HepG2 (cell line): ENCODE data around the gene CD274.

Source experiments
- ARNT2 ChIP-seq: sonication (generic); formaldehyde crosslinking; IDR thresholded peaks from 2 replicates; pipeline ENCODE4 v1.8.0; 2022; ENCODE audit warnings: mild to moderate bottlenecking, low read depth, missing genetic modification reagents, moderate library complexity
- HMG20B ChIP-seq: conservative IDR thresholded peaks from 2 replicates; pipeline ENCODE4 v1.6.1; 2016; ENCODE audit warnings: missing genetic modification reagents, missing compliant biosample characterization
- MTA1 ChIP-seq: sonication (generic); formaldehyde crosslinking; IDR thresholded peaks from 2 replicates; pipeline ENCODE4 v1.4.0; 2020; ENCODE audit warnings: missing genetic modification reagents, mild to moderate bottlenecking, borderline replicate concordance
- RAD21 ChIP-seq: fragments of 450-650 bp; formaldehyde crosslinking; IDR thresholded peaks from 2 replicates; pipeline ENCODE4 v1.5.0; 2020; ENCODE audit warnings: mild to moderate bottlenecking
- TARDBP ChIP-seq: sonication (generic); formaldehyde crosslinking; IDR thresholded peaks from 2 replicates; pipeline ENCODE4 v1.8.0; 2022; ENCODE audit warnings: mild to moderate bottlenecking, missing genetic modification reagents
- ZFY ChIP-seq: sonication (generic); formaldehyde crosslinking; IDR thresholded peaks from 2 replicates; pipeline ENCODE4 v1.4.0; 2020; ENCODE audit warnings: missing genetic modification reagents
- ZUFSP ChIP-seq: sonication (generic); formaldehyde crosslinking; IDR thresholded peaks from 2 replicates; pipeline ENCODE4 v1.9.0; 2021; ENCODE audit warnings: missing genetic modification reagents, mild to moderate bottlenecking, borderline replicate concordance
- TF ChIP-seq, protein P1 (sequence below), 2 experiments: sonication (generic) in 1 of 2; formaldehyde crosslinking in 1 of 2; IDR thresholded peaks; 2 replicates each; pipeline versions ENCODE4 v1.4.0 to v1.6.1; 2018 to 2020; ENCODE audit warnings: missing genetic modification reagents in 2 of 2, borderline replicate concordance in 1 of 2, low read depth in 1 of 2, mild to moderate bottlenecking in 1 of 2, missing biosample characterization in 1 of 2

GRCh38 chr9:5492965-5493678 is 42.8 kb downstream of the CD274 start:
- TF ChIP-seq ZUFSP (CRISPR knock-in tag): no peak
- TF ChIP-seq MTA1 (CRISPR knock-in tag): no peak
- TF ChIP-seq TARDBP (CRISPR knock-in tag): no peak
- TF ChIP-seq, protein P1, sequence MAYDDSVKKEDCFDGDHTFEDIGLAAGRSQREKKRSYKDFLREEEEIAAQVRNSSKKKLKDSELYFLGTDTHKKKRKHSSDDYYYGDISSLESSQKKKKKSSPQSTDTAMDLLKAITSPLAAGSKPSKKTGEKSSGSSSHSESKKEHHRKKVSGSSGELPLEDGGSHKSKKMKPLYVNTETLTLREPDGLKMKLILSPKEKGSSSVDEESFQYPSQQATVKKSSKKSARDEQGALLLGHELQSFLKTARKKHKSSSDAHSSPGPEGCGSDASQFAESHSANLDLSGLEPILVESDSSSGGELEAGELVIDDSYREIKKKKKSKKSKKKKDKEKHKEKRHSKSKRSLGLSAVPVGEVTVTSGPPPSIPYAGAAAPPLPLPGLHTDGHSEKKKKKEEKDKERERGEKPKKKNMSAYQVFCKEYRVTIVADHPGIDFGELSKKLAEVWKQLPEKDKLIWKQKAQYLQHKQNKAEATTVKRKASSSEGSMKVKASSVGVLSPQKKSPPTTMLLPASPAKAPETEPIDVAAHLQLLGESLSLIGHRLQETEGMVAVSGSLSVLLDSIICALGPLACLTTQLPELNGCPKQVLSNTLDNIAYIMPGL (CRISPR knock-in tag; IDR thresholded peaks at IDR 0.05; ENCODE audit: borderline replicate concordance in 1 of 2, low read depth in 1 of 2): no peak
- TF ChIP-seq ZFY: no peak
- no peak for TF ChIP-seq ARNT2 (CRISPR knock-in tag)
- TF ChIP-seq HMG20B (CRISPR knock-in tag): no peak
- no peak for TF ChIP-seq RAD21 (CRISPR knock-in tag)
